KMS-11 (cell line): ENCODE results near the gene TXNL1.
A peak's percentile ranks its signal among the peaks of the same experiment; 100 is the strongest.
"Not testable (repeated sequence)": the region's sequence is repeated elsewhere in the genome, so short reads cannot be mapped to it uniquely, and the experiment has no call there.

Experiments
- H2AFZ ChIP-seq: fragments of 200-600 bp; sonication (generic); 2 replicates; pipeline ENCODE4 v1.6.1; 2016; ENCODE audit warnings: antibody characterized with exemption, mixed run types, low read depth
- H3K27ac ChIP-seq: fragments of 200-600 bp; sonication (generic); 2 replicates; pipeline ENCODE4 v1.6.1; 2016; ENCODE audit warnings: mild to moderate bottlenecking, mixed run types
- H3K27me3 ChIP-seq: fragments of 200-600 bp; sonication (generic); 2 replicates; pipeline ENCODE4 v1.6.1; 2017; ENCODE audit warnings: mild to moderate bottlenecking, low read depth, mixed run types, moderate library complexity; ENCODE audit not compliant: insufficient read depth
- H3K36me3 ChIP-seq: fragments of 200-600 bp; sonication (generic); 2 replicates; pipeline ENCODE4 v1.6.1; 2017; ENCODE audit warnings: mild to moderate bottlenecking, mixed run types; ENCODE audit not compliant: insufficient read depth
- H3K4me1 ChIP-seq: fragments of 200-600 bp; sonication (generic); 2 replicates; pipeline ENCODE4 v1.6.1; 2016; ENCODE audit warnings: mild to moderate bottlenecking, low read depth, mixed run types; ENCODE audit not compliant: poor library complexity, severe bottlenecking
- H3K4me2 ChIP-seq: fragments of 200-600 bp; sonication (generic); 2 replicates; pipeline ENCODE4 v1.7.0; 2016; ENCODE audit warnings: mild to moderate bottlenecking, mixed run types
- H3K4me3 ChIP-seq: fragments of 200-600 bp; sonication (generic); IDR thresholded peaks from 2 replicates; pipeline ENCODE4 v1.6.1; 2017; ENCODE audit warnings: low read depth, low read length, mixed read lengths; ENCODE audit not compliant: insufficient read depth
- H3K79me2 ChIP-seq: fragments of 200-600 bp; sonication (generic); 2 replicates; pipeline ENCODE4 v1.6.1; 2016; ENCODE audit warnings: low read depth, mixed run types; ENCODE audit not compliant: insufficient read depth
- H3K9ac ChIP-seq: fragments of 200-600 bp; sonication (generic); 2 replicates; pipeline ENCODE4 v1.6.1; 2016; ENCODE audit warnings: mild to moderate bottlenecking, mixed run types
- H4K20me1 ChIP-seq: fragments of 200-600 bp; sonication (generic); 2 replicates; pipeline ENCODE4 v1.6.1; 2016; ENCODE audit warnings: mild to moderate bottlenecking, mixed run types; ENCODE audit not compliant: insufficient read depth
- TF ChIP-seq, protein P1 (sequence below): fragments of 200-600 bp; sonication (generic); conservative IDR thresholded peaks from 2 replicates; pipeline ENCODE4 v1.6.1; 2017; ENCODE audit warnings: low read depth, mild to moderate bottlenecking, antibody characterized with exemption, low read length, moderate library complexity, mixed read lengths

TXNL1 gene

DNA sequence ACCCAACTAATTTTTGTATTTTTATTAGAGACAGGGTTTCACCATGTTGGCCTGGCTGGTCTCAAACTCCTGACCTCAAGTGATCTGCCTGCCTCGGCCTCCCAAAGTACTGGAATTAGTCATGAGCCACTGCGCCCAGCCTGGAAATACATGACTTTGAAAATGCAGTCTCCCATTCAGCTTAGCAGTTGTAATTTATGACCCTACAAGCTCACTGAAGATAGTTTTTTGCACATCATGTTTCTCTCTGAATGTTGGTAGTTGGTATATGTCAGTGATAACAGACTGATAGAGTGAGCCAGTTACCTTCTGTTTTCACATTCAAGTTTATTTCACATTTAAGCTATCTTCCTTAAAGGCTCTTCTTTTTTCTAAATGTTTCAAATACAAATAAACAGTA lies 19.9 kb upstream of the TXNL1 start:
- H3K79me2 ChIP-seq = peaks cover 71% of the 10 kb centered on the region; the same call in 1 of the 2 replicates

DNA sequence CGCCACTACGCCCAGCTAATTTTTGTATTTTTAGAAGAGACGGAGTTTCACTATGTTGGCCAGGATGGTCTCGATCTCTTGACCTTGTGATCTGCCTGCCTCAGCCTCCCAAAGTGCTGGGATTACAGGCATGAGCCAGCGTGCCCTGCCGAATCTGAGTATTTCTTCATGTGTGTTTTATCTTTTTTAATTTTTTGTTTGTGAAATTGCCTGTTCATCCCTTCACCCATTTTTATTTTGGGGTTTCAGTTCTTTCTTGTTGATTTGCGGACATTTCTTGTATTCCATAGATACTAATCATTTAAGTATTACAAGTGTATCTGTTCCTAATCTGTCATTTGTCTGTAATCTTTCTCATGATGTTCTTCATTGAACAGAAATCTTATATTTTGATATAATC lies 15.9 kb upstream of the TXNL1 start:
- H3K9ac ChIP-seq, H4K20me1 ChIP-seq, H3K4me3 ChIP-seq, H2AFZ ChIP-seq, H3K27ac ChIP-seq, H3K36me3 ChIP-seq, H3K27me3 ChIP-seq, H3K4me2 ChIP-seq: not testable (repeated sequence)
- peaks cover 20% of the 10 kb centered on the region for H3K4me1 ChIP-seq
- peaks cover 74% of the 10 kb centered on the region for H3K79me2 ChIP-seq

More for the DNA sequence above, 19.9 kb upstream of the TXNL1 start:
- Histone ChIP-seq H3K27ac (no peak overlapping the region), H3K4me3 (no peak overlapping the region), H3K4me2 (no peak overlapping the region), H2AFZ (no peak overlapping the region), H3K4me1 (no peaks in the 10 kb centered on the region), H3K27me3 (no peaks in the 10 kb centered on the region), H3K36me3 (no peaks in the 10 kb centered on the region), H3K9ac (no peak overlapping the region), H4K20me1 (no peaks in the 10 kb centered on the region)
- TF ChIP-seq, protein P1, sequence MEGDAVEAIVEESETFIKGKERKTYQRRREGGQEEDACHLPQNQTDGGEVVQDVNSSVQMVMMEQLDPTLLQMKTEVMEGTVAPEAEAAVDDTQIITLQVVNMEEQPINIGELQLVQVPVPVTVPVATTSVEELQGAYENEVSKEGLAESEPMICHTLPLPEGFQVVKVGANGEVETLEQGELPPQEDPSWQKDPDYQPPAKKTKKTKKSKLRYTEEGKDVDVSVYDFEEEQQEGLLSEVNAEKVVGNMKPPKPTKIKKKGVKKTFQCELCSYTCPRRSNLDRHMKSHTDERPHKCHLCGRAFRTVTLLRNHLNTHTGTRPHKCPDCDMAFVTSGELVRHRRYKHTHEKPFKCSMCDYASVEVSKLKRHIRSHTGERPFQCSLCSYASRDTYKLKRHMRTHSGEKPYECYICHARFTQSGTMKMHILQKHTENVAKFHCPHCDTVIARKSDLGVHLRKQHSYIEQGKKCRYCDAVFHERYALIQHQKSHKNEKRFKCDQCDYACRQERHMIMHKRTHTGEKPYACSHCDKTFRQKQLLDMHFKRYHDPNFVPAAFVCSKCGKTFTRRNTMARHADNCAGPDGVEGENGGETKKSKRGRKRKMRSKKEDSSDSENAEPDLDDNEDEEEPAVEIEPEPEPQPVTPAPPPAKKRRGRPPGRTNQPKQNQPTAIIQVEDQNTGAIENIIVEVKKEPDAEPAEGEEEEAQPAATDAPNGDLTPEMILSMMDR = no peak

DNA sequence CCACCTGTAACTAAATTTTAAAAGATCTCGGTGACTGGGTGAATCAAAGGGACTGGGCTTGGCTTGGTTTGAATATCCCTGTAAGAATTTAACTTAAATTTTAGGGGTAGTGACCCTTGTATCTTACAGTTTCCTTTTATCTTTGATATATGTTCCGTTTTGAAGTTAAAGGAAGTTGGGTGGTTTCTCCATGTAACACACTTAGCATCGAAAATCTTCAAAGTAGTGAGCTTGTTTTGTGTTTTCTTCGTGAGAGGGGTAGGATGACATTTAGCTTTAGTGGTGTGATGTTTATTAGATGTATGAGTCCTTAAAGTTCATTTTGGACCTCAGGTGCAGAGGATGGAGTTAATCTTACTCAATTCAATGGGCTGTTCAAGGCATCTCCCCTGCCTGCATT lies 14.4 kb upstream of the TXNL1 start:
- Histone ChIP-seq H3K36me3 (no peaks in the 10 kb centered on the region), H3K9ac (no peak overlapping the region), H3K4me3 (no peak overlapping the region), H3K4me1 (peaks cover 20% of the 10 kb centered on the region), H3K4me2 (peak overlapping the region; percentile 96; the same call in 1 of the 2 replicates), H3K27me3 (no peaks in the 10 kb centered on the region), H2AFZ (no peak overlapping the region), H3K27ac (no peak overlapping the region), H3K79me2 (peaks cover 69% of the 10 kb centered on the region), H4K20me1 (no peaks in the 10 kb centered on the region)
- TF ChIP-seq, protein P1 = no peak

DNA sequence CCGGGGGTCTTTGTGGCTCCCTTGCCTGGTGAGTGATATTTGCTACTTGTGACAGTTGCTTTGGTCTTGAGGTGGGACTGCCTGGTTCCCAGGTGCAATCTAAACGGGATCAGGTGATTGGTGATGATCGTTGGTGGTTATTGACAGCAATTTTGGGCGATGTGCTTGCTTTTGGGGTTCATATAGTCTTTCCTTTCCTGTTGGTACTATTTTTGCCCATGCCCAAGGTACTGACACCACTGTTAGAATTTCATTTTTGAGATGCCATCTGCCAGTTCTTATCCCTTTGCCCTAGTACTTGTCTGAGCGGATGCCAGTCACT lies 13.3 kb upstream of the TXNL1 start:
- H3K36me3 ChIP-seq = no peaks in the 10 kb centered on the region
- H3K79me2 ChIP-seq = peaks cover 58% of the 10 kb centered on the region
- no peaks in the 10 kb centered on the region for H4K20me1 ChIP-seq
- TF ChIP-seq, protein P1 = no peak
- peaks cover 20% of the 10 kb centered on the region for H3K4me1 ChIP-seq
- peak overlapping the region; percentile 92 for H2AFZ ChIP-seq
- H3K4me2 ChIP-seq = peak overlapping the region; percentile 96
- H3K4me3 ChIP-seq = peak overlapping the region; percentile 65
- no peaks in the 10 kb centered on the region for H3K27me3 ChIP-seq
- H3K9ac ChIP-seq = peak overlapping the region; percentile 49
- H3K27ac ChIP-seq = peak overlapping the region; percentile 60

DNA sequence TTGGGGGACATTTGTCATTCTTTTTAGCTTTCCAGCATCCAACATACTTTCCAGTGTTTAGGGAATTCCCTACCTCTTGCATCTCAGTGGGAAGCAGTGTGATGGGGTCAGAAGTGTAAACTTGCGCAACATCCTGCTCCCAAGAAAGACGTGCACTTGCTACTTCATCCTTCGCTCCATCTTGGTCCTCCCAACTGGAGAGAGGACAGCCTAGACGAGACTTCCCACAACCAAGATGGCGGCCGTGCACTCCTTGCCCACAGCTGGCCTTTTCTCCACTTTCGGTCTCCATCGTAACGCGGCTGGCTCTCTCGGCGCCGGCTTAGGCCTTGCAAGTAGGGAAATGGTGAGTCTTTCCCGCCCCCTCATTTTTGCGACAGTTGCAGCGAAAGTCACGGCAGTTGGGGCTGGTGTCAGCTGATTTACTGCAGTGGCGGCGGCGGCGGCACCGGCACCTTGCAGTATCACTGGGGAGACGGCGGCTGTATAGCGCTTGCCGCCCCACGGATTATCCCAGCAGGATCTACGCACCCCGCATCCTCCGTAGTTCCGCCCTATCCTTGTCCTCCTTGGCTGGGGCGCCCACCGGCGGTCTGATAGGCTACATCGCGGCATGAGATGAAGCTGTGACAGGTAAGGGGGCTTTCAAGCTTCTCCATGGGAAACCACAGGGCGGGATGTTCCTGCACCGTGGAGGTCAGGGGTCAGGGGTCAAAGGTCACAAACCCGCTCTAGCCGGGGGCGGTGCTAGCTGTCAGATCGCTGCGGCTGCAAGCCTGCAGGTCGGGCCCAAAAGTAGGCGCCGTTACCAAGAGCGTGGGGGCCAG lies 12.8 kb upstream of the TXNL1 start, which contains the start of gene WDR7:
Gene WDR7, plus strand, starts transcription at position 416 of the 827 bp plus-strand sequence. CDS start 21,157 bp downstream, outside the sequence.
- peaks cover 20% of the 10 kb centered on the region for H3K4me1 ChIP-seq
- no peaks in the 10 kb centered on the region for H4K20me1 ChIP-seq
- no peaks in the 10 kb centered on the region for H3K36me3 ChIP-seq
- TF ChIP-seq, protein P1 = no peak
- peak within 1 kb of the TSS; percentile 60 for H3K27ac ChIP-seq
- no peaks in the 10 kb centered on the region for H3K27me3 ChIP-seq
- H2AFZ ChIP-seq = peak within 1 kb of the TSS; percentile 92
- H3K79me2 ChIP-seq = peaks cover 55% of the 10 kb centered on the region
- peak within 1 kb of the TSS; percentile 49 for H3K9ac ChIP-seq
- H3K4me2 ChIP-seq = peak within 1 kb of the TSS; percentile 96
- peak within 1 kb of the TSS; percentile 65 for H3K4me3 ChIP-seq
